MM.1S (cell line): Measurements from ENCODE around the gene OSBPL10.

Experiments used
- CTCF ChIP-seq: fragments of 300-600 bp; sonication (generic); IDR thresholded peaks from 2 replicates; pipeline ENCODE4 v1.5.1; 2016; ENCODE audit warnings: antibody characterized with exemption, low read length, mixed read lengths
- EZH2 ChIP-seq: fragments of 300-600 bp; sonication (generic); optimal IDR thresholded peaks from 2 replicates; pipeline ENCODE3; 2017; ENCODE audit warnings: low read depth, mild to moderate bottlenecking, antibody characterized with exemption, low read length, mixed read lengths
- EZH2phosphoT487 ChIP-seq: fragments of 300-600 bp; sonication (generic); IDR thresholded peaks from 2 replicates; pipeline ENCODE4 v1.6.1; 2018; ENCODE audit warnings: antibody characterized with exemption, low read length

GRCh38 chr3:31875437-31875836 is 105.6 kb downstream of the OSBPL10 start:
- no peak for TF ChIP-seq EZH2
- TF ChIP-seq CTCF, result no peak
- TF ChIP-seq EZH2phosphoT487, result no peak
